Measurements from ENCODE around the gene MCF2L.
"Not testable (repeated sequence)": the region's sequence is repeated elsewhere in the genome, so short reads cannot be mapped to it uniquely, and the experiment has no call there.

MCF2L gene

GRCh38 chr13:112933649-112934048, 35.4 kb upstream of the MCF2L start:
- no peaks in the 10 kb centered on the region for H3K36me3 Mint-ChIP-seq (ENCODE audit: insufficient read depth)
- DNase-seq = no peak
- peaks cover 0 to 7% of the 10 kb centered on the region in 2 donors for H3K4me1 Mint-ChIP-seq (ENCODE audit: low read depth in 2 of 2)
- no peak overlapping the region for H3K27ac Mint-ChIP-seq
- no peak overlapping the region for H3K4me3 Mint-ChIP-seq
- peaks cover 55 to 87% of the 10 kb centered on the region in 2 donors for H3K27me3 Mint-ChIP-seq
- no peak for ATAC-seq (replicated peaks)
- H3K9me3 Mint-ChIP-seq = no peaks in the 10 kb centered on the region

- Mint-ChIP-seq H3K27me3 (peaks cover 54 to 87% of the 10 kb centered on the region in 2 donors), H3K4me1 (ENCODE audit: low read depth in 2 of 2) (peaks cover 0 to 7% of the 10 kb centered on the region in 2 donors), H3K36me3 (ENCODE audit: insufficient read depth) (no peaks in the 10 kb centered on the region), H3K9me3 (no peaks in the 10 kb centered on the region), H3K4me3 (no peak overlapping the region), H3K27ac (no peak overlapping the region)
- no peak for ATAC-seq (replicated peaks)
- DNase-seq = no peak
Measured at GRCh38 chr13:112934078-112934477, 34.9 kb upstream of the MCF2L start.

- H3K36me3 Mint-ChIP-seq (ENCODE audit: insufficient read depth) = no peaks in the 10 kb centered on the region
- ATAC-seq (replicated peaks) (no peak), DNase-seq (no peak)
- no peak overlapping the region for H3K4me3 Mint-ChIP-seq
- H3K4me1 Mint-ChIP-seq (ENCODE audit: low read depth in 2 of 2) = peaks cover 7% of the 10 kb centered on the region in 2 donors
- H3K27me3 Mint-ChIP-seq = peaks cover 36 to 82% of the 10 kb centered on the region in 2 donors
- no peak overlapping the region for H3K27ac Mint-ChIP-seq
- H3K9me3 Mint-ChIP-seq = no peaks in the 10 kb centered on the region
Measured at GRCh38 chr13:112938680-112939079, 30.3 kb upstream of the MCF2L start.

GRCh38 chr13:112940236-112940635, 28.8 kb upstream of the MCF2L start:
- H3K36me3 Mint-ChIP-seq (ENCODE audit: insufficient read depth) = no peaks in the 10 kb centered on the region
- H3K27me3 Mint-ChIP-seq = peaks cover 30 to 73% of the 10 kb centered on the region in 2 donors
- no peaks in the 10 kb centered on the region for H3K9me3 Mint-ChIP-seq
- no peak overlapping the region for H3K4me3 Mint-ChIP-seq
- DNase-seq = no peak
- no peak for ATAC-seq (replicated peaks)
- H3K27ac Mint-ChIP-seq = no peak overlapping the region
- H3K4me1 Mint-ChIP-seq (ENCODE audit: low read depth in 2 of 2) = peaks cover 7% of the 10 kb centered on the region in 2 donors

- no peaks in the 10 kb centered on the region for H3K36me3 Mint-ChIP-seq (ENCODE audit: insufficient read depth)
- no peaks in the 10 kb centered on the region for H3K9me3 Mint-ChIP-seq
- DNase-seq (no peak), ATAC-seq (replicated peaks) (no peak)
- H3K27ac Mint-ChIP-seq = no peak overlapping the region
- H3K27me3 Mint-ChIP-seq = peaks cover 30 to 73% of the 10 kb centered on the region in 2 donors
- H3K4me1 Mint-ChIP-seq (ENCODE audit: low read depth in 2 of 2) = peaks cover 7% of the 10 kb centered on the region in 2 donors
- H3K4me3 Mint-ChIP-seq = no peak overlapping the region
Measured at GRCh38 chr13:112941349-112941748, 27.7 kb upstream of the MCF2L start.

GRCh38 chr13:112941765-112942164, 27.2 kb upstream of the MCF2L start:
- not testable (repeated sequence) for H3K36me3 Mint-ChIP-seq (ENCODE audit: insufficient read depth); ATAC-seq (replicated peaks); H3K4me3 Mint-ChIP-seq; DNase-seq; H3K9me3 Mint-ChIP-seq; H3K27ac Mint-ChIP-seq; H3K4me1 Mint-ChIP-seq (ENCODE audit: low read depth in 2 of 2)
- peaks cover 34 to 77% of the 10 kb centered on the region in 2 donors for H3K27me3 Mint-ChIP-seq

GRCh38 chr13:112942689-112943308, 26.2 kb upstream of the MCF2L start:
- no peaks in the 10 kb centered on the region for H3K36me3 Mint-ChIP-seq (ENCODE audit: insufficient read depth)
- no peaks in the 10 kb centered on the region for H3K9me3 Mint-ChIP-seq
- ATAC-seq (replicated peaks) (peak; percentile 98), DNase-seq (peak; percentile 93 to 98 (median 96))
- peaks cover 7% of the 10 kb centered on the region in 2 donors for H3K4me1 Mint-ChIP-seq (ENCODE audit: low read depth in 2 of 2)
- peaks cover 30 to 73% of the 10 kb centered on the region in 2 donors for H3K27me3 Mint-ChIP-seq
- peak overlapping the region; percentile 82 to 91 for H3K4me3 Mint-ChIP-seq
- no peak overlapping the region for H3K27ac Mint-ChIP-seq

GRCh38 chr13:112943309-112944125, 25.5 kb upstream of the MCF2L start:
- Mint-ChIP-seq H3K27me3 (peaks cover 25 to 72% of the 10 kb centered on the region in 2 donors), H3K4me3 (peak overlapping the region; percentile 66 to 82), H3K9me3 (no peaks in the 10 kb centered on the region), H3K4me1 (ENCODE audit: low read depth in 2 of 2) (peaks cover 7% of the 10 kb centered on the region in 2 donors), H3K36me3 (ENCODE audit: insufficient read depth) (no peaks in the 10 kb centered on the region), H3K27ac (no peak overlapping the region)
- peak; percentile 28 for ATAC-seq (replicated peaks)
- DNase-seq = peak in 1 of 3 experiments; percentile 21

GRCh38 chr13:112947796-112948195, 21.2 kb upstream of the MCF2L start:
- no peaks in the 10 kb centered on the region for H3K9me3 Mint-ChIP-seq
- no peak overlapping the region for H3K27ac Mint-ChIP-seq
- DNase-seq = no peak

GRCh38 chr13:112951674-112952371, 17.2 kb upstream of the MCF2L start:
- Mint-ChIP-seq H3K4me1 (ENCODE audit: low read depth in 2 of 2) (no peaks in the 10 kb centered on the region), H3K4me3 (no peak overlapping the region), H3K9me3 (no peaks in the 10 kb centered on the region), H3K27me3 (peaks cover 28 to 63% of the 10 kb centered on the region in 2 donors), H3K27ac (no peak overlapping the region), H3K36me3 (ENCODE audit: insufficient read depth) (no peaks in the 10 kb centered on the region)
- ATAC-seq (replicated peaks) (no peak), DNase-seq (no peak)

More at GRCh38 chr13:112947796-112948195, 21.2 kb upstream of the MCF2L start:
- H3K27me3 Mint-ChIP-seq = peaks cover 28 to 71% of the 10 kb centered on the region in 2 donors
- no peak overlapping the region for H3K4me3 Mint-ChIP-seq
- no peaks in the 10 kb centered on the region for H3K36me3 Mint-ChIP-seq (ENCODE audit: insufficient read depth)
- peaks cover 1% of the 10 kb centered on the region in 2 donors for H3K4me1 Mint-ChIP-seq (ENCODE audit: low read depth in 2 of 2)
- no peak for ATAC-seq (replicated peaks)

- H3K9me3 Mint-ChIP-seq = no peaks in the 10 kb centered on the region
Measured at GRCh38 chr13:112952759-112953551, 16.1 kb upstream of the MCF2L start.

GRCh38 chr13:112953591-112954487, 15.2 kb upstream of the MCF2L start:
- H3K4me3 Mint-ChIP-seq = no peak overlapping the region
- no peaks in the 10 kb centered on the region for H3K36me3 Mint-ChIP-seq (ENCODE audit: insufficient read depth)
- H3K4me1 Mint-ChIP-seq (ENCODE audit: low read depth in 2 of 2) = no peaks in the 10 kb centered on the region
- no peak overlapping the region for H3K27ac Mint-ChIP-seq
- H3K9me3 Mint-ChIP-seq = no peaks in the 10 kb centered on the region
- ATAC-seq (replicated peaks) (no peak), DNase-seq (no peak)
- peaks cover 28 to 51% of the 10 kb centered on the region in 2 donors for H3K27me3 Mint-ChIP-seq

More at GRCh38 chr13:112952759-112953551, 16.1 kb upstream of the MCF2L start:
- no peaks in the 10 kb centered on the region for H3K36me3 Mint-ChIP-seq (ENCODE audit: insufficient read depth)
- H3K4me3 Mint-ChIP-seq = no peak overlapping the region
- no peak for ATAC-seq (replicated peaks)
- no peak for DNase-seq
- H3K27ac Mint-ChIP-seq = no peak overlapping the region
- no peaks in the 10 kb centered on the region for H3K4me1 Mint-ChIP-seq (ENCODE audit: low read depth in 2 of 2)
- H3K27me3 Mint-ChIP-seq = peaks cover 28 to 60% of the 10 kb centered on the region in 2 donors
